Prostate gland (tissue), 2 donors: ENCODE data around the gene SOHLH1.

Experiments
- POLR2A ChIP-seq: fragments of 450-650 bp; IDR thresholded peaks from one replicate; pipeline ENCODE4 v1.6.1; 2016; ENCODE audit warnings: antibody characterized with exemption, mild to moderate bottlenecking
- TF ChIP-seq, protein P1 (sequence below), 4 experiments: fragments of 200-600 bp in 2 of 4; fragments of 450-650 bp in 2 of 4; sonication (generic) in 2 of 4; IDR thresholded peaks; 1 replicate in 3 of 4; 2 replicates in 1 of 4; pipeline ENCODE4 v1.5.1; 2016 to 2019; ENCODE audit warnings: antibody characterized with exemption in 4 of 4, mild to moderate bottlenecking in 2 of 4, moderate library complexity in 2 of 4

DNA sequence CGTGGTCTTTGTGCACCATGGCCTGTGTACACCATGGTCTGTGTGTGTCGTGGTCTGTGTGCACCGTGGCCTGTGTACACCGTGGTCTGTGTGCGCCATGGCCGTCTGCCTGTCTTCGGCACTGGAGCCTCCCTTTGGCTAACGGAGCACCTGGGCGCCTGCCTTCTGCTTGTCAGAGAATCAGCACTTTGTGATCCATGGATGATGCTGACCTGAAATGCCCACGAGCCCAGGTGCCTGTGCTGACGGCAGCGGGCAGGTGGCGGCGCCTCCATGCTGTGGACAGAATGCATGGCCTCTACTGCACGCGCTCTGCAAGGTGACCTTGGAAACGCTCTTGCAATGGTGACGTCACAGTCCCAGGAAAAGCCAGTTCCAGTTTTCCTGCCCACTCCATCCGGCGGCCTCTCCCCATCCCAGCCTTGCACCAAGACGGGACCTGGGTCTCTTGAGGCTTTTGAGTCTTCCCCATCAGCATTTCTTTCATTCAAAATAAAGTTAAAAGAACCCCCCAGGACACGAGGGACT, 21.6 kb downstream of the SOHLH1 start:
- TF ChIP-seq POLR2A, result no peak
- TF ChIP-seq, protein P1, sequence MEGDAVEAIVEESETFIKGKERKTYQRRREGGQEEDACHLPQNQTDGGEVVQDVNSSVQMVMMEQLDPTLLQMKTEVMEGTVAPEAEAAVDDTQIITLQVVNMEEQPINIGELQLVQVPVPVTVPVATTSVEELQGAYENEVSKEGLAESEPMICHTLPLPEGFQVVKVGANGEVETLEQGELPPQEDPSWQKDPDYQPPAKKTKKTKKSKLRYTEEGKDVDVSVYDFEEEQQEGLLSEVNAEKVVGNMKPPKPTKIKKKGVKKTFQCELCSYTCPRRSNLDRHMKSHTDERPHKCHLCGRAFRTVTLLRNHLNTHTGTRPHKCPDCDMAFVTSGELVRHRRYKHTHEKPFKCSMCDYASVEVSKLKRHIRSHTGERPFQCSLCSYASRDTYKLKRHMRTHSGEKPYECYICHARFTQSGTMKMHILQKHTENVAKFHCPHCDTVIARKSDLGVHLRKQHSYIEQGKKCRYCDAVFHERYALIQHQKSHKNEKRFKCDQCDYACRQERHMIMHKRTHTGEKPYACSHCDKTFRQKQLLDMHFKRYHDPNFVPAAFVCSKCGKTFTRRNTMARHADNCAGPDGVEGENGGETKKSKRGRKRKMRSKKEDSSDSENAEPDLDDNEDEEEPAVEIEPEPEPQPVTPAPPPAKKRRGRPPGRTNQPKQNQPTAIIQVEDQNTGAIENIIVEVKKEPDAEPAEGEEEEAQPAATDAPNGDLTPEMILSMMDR (IDR thresholded peaks at IDR 0.05), result no peak
